WTC11 (cell line): ENCODE measurements around the gene AMELX.

Experiments
- CREM ChIP-seq: sonication (generic); formaldehyde crosslinking; IDR thresholded peaks from 2 replicates; pipeline ENCODE4 v1.8.1; 2022; ENCODE audit warnings: mild to moderate bottlenecking, missing genetic modification reagents, moderate library complexity
- KAT7 ChIP-seq: sonication (generic); formaldehyde crosslinking; IDR thresholded peaks from 2 replicates; pipeline ENCODE4 v1.8.1; 2023; ENCODE audit warnings: missing genetic modification reagents, mild to moderate bottlenecking, borderline replicate concordance
- MLX ChIP-seq: sonication (generic); formaldehyde crosslinking; IDR thresholded peaks from 2 replicates; pipeline ENCODE4 v1.8.1; 2023; ENCODE audit warnings: mild to moderate bottlenecking, missing genetic modification reagents, moderate library complexity
- ZNF232 ChIP-seq: sonication (generic); formaldehyde crosslinking; IDR thresholded peaks from 2 replicates; pipeline ENCODE4 v1.8.0; 2022; ENCODE audit warnings: mild to moderate bottlenecking, missing genetic modification reagents
- TF ChIP-seq, protein P1 (sequence below): fragments of 200-600 bp; IDR thresholded peaks from 2 replicates; pipeline ENCODE4 v1.8.0; 2022; ENCODE audit warnings: antibody characterized with exemption
- TF ChIP-seq, protein P2 (sequence below): fragments of 250-450 bp; sonication (Bioruptor Pico); IDR thresholded peaks from 2 replicates; pipeline ENCODE4 v1.9.0; 2021; ENCODE audit warnings: mild to moderate bottlenecking

- TF ChIP-seq, protein P1, sequence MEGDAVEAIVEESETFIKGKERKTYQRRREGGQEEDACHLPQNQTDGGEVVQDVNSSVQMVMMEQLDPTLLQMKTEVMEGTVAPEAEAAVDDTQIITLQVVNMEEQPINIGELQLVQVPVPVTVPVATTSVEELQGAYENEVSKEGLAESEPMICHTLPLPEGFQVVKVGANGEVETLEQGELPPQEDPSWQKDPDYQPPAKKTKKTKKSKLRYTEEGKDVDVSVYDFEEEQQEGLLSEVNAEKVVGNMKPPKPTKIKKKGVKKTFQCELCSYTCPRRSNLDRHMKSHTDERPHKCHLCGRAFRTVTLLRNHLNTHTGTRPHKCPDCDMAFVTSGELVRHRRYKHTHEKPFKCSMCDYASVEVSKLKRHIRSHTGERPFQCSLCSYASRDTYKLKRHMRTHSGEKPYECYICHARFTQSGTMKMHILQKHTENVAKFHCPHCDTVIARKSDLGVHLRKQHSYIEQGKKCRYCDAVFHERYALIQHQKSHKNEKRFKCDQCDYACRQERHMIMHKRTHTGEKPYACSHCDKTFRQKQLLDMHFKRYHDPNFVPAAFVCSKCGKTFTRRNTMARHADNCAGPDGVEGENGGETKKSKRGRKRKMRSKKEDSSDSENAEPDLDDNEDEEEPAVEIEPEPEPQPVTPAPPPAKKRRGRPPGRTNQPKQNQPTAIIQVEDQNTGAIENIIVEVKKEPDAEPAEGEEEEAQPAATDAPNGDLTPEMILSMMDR: no peak
- TF ChIP-seq MLX: no peak
- TF ChIP-seq, protein P2, sequence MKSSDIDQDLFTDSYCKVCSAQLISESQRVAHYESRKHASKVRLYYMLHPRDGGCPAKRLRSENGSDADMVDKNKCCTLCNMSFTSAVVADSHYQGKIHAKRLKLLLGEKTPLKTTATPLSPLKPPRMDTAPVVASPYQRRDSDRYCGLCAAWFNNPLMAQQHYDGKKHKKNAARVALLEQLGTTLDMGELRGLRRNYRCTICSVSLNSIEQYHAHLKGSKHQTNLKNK (CRISPR knock-in tag): no peak
- TF ChIP-seq CREM (CRISPR knock-in tag): no peak
- TF ChIP-seq ZNF232 (CRISPR knock-in tag): no peak
- TF ChIP-seq KAT7 (CRISPR knock-in tag): no peak
Measured at GRCh38 chrX:11257711-11258110, 35.5 kb upstream of the AMELX start.
